RPMI8226 (cell line): Measurements from ENCODE around the gene GALNS.

Source experiments
- DNase-seq: peaks from one replicate; pipeline ENCODE4 v3.0.0-alpha.2; 2015

GALNS gene

DNA sequence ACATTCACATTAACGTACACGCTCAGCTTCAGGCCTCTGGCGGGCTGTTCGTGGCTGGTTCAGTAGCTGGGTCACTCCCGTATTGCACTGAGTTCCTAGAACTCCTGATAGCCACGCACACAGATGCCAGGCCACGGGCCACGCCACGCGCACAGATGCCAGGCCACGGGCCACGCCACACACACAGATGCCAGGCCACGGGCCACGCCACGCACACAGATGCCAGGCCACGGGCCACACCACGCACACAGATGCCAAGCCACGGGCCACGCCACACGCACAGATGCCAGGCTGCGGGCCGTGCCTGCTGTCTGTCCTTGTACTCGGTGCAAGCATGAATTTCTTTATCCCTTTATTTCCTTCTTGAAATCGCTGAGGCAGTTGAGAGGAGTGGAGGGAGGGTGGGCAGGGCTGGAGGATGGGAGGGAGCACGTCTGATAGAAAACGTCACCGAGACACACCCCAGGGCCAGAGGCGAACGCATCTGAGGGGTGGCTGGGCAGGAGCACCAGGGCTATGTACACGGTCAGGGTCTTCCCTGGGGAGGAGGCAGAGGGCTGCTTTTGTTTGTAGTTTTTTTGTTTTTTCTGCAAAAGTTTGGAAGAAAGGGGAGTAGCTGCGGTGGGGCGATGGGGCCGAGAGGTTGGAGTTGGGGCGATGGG is 18.3 kb upstream of the GALNS start:
- DNase-seq, result no peak

DNA sequence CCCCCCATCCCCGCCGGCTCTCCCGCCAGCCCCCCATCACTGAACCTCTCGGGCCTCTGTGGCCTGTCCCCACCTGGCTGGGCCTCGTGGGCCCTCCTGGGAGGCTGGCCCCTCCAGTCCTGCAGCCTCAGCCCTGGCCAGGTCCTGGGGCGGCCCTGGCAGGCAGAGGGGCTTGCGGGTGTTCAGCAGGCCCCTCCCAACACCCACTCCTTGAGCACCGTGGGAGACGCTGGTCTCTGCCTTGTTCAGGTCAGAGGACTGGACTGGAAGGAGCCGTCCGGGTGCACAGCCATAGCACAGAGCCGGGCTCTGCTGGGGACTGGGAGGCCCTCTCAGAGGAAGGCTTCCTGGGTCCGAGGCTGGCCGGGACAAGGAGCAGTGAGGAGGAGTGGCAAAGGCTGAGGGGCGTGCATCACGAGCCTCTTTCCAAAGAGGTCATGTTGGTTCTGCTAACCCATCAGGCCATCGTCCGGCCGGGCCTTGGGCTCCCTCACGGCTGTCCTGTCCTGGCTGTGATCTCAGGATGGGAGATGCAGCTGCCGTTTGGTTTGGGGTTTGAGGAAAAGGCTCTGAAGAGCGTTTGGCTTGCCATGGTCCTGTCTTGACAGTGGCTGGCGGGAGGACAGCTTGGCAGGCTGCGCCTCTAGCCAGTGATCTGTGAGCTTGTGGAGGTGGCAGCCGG is 16.0 kb upstream of the GALNS start:
- DNase-seq, result no peak

DNA sequence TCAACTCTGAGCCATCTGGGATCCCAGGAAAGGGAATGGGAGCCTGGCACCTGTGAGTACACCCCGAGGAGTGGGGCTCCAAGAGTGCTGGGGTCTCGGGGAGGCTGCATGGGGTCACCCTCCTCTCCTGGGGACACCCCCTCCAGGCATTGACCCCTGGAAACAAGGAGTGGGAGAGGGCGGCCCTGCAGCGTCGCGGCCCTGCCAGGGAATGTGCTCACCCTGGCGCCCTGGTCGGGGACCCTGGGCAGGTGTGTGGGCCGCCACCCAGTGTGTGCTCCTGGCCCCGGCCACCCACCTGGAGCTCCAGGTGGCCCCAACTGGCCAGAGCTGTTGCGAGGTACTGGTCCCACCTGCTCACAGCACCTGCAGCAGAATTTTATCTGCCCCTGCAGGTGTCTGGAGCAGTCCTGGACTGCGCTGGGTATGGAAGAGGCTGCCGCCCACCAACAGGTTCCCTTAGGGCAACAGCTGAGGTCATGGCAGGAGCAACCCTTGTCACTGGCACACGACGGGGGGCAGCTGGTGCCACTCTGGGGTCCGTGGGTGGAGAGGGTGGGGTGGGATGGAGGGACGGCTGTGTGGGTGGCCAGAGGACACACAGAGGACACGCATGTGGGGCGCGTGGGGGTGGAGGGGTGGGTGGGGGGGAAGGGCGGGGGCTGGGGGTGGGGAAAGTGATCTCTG is 15.1 kb upstream of the GALNS start:
- DNase-seq, result peak; percentile 47

DNA sequence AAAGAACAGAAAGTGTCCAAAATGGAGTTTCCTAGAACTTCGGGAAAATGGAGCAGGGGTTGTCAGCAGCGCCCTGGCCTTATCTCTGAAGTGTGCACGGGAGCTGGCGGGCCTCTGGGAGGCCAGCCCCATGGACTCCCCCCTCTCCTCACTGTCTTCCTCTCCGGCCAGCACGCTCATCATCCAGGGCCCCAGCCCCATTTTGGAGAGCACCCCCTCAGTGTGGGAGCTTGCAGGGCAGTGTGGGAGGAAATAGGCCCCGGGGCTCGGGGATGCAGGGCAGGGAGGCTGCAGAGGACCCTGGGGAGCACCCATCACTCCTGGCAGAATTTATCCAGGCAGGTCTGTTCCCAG is 14.6 kb upstream of the GALNS start:
- no peak for DNase-seq

DNA sequence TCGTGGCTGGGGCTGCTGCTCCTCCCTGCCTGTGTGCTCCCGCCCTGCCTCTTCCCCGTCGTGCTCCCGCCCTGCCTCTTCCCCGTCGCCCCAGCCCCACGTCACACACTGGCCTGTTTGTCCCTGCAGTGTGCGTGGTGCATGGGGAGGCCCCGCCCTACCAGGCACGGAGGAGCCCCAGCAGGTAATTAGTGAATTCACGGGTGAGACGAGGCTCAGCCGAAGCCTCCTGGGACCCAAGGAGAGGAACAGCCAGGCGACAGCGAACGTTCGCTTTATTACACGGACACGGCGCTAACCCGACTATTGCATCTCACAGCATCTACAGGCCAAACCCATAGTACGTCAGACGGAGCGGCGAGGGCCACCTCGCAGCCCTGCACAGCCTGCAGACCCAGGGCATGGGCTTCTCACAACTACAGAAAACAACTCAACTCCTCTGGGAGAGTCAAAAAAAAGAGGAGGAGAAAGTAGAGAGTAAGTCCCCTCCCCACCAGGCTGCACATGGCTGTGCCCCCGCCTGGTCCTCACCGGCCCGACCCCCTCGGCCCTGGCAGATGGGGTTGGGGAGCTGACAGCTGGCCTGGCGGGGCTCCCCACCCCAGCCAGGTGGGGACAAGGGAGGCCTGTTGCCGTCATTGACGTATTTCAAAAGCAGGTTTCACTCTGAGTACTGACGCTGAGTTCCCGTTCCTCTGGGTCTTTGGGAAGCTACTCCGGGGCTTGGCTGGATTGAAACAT is 14.0 kb upstream of the GALNS start:
- peak; percentile 65 for DNase-seq

DNA sequence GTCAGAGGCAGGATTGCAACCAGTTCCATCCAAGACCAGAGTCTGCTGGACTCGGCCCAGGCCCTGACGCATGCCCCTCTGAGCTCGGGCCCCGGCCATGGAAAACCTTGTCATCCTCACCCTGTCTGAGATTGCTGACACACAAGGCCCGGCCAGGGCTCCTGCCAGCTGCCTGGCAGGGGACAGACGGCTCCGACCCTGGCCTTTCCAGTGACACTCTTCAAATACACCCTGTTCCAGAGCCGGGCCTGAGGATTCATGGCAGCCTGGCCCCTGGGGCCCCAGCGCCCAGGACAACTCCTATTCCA is 12.9 kb upstream of the GALNS start:
- no peak for DNase-seq

DNA sequence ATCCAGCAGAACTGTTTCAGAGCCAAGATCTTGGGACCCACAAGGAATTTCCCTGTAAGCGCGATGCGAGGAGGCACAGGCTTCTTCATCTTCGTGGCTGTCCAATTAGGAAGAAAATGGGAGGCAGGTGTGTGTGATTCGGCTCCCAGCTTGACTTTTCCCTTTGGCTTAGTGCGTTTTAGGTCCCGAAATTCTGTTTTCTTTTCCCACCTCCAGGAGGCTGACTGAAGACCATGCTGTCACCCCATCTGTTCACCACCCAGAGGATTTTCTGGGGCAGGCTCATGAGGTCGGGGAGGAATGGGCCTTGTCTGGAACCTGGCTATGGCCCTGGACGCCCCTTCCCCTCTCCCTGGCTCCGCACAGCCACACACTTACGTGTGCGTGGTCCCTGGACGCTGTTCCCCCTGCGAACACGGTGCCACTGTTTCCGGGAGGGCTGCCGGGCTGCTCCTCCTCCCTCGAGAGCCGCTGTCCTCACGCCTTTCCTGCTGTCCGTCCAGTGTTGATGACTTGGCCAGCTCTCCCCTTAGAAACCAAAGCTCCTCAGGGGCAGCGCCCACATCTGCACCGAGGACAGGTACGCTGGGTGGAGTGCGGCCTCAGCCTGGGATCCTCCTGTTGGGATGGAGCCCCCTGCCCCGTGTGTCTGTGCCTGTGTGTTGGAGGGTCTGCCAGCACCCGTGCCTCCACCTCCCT is 12.4 kb upstream of the GALNS start:
- no peak for DNase-seq

DNA sequence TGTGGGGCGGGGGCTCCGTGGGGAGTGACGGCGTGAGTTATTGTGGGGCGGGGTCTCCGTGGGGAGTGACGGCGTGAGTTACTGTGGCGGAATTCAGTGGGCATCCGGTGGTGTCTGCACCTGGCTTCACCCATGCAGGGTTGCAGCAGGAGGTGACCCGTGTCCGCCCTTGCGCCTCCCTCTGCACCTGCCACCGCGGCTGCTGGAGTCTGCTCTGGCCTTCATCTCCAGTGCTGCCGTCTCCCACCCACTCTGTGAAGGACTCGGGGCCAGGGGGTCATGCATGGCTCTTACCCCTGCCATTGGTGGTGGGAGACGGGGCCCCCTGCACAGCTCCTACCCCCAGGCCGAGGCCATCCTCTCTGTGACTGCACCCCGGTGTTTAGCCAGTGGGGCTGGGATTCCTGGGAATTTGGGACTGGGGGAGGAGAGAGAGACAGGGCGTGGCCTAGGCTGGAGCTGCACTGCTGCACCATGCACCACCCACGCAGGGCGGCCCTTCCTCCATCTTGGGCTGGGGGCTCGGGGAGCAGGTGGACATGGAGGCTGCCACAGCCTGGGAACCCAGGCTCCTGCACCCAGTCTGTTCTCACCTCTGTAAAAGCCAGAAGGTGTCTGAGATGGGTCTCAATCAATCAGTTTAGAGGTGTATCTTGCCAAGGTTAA is 11.0 kb upstream of the GALNS start:
- peak; percentile 25 for DNase-seq

DNA sequence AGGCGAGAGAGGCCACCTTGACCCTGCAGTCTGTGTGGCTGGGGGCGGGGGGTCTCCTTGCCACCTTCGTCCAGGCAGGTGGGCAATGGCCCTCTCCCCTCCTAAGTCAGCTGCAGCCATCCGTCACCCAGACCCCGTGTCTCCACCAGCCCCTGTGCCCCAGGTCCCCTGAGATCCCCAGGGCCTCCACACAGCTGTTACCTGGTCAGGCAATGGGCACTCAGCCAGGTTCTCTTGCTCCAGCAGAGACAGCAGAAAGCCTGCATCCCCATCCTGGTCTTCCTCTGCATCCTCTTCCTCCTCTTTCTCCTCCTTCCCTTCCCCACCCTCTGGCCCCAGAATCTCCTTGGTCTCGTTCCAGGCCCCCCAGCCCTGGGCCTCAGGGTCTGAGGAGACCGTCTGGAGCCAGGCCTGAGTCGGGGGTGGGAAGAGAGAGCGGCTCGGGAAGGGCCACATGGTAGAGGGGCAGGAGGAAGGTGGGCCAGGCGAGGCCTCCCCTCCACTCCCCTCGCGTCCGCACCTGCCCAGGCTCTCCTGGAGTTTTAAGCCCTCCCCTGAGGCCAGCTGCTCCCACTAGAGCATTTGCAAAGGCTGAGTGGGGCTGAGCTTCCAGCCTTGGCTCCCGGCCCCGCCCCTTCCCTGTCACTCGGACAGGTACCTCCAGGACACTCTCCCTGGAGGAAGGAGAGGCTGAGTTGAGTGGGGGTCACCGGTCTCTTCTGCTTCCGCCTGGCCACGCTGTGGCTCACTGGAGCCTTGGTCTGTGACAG is 9.6 kb upstream of the GALNS start, which contains the start of gene PABPN1L:
PABPN1L (minus strand) TSS at position 510 of the 770 bp plus-strand sequence; CDS start at position 456, 54 bp downstream.
- DNase-seq, result peak; percentile 34

DNA sequence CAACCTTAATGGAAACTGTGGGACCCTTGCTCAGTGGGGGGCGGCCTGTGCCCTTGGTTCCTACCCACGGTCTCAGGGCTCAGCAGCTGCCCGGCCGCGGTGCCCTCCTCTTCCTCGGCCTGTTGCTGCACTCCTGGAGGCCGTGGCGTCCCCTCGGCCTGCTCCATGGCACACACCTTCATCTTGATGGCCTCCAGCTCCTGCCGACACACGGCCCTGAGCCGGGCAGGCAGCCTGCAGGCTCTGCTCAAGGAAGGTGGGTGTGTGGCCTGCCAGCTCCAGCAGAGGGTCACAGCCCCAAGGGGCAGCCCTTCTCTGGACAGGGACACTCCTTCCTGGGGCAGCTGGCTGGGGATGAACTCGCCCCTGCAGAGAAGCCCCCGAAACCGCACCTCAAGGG is 9.0 kb upstream of the GALNS start:
- DNase-seq, result no peak

DNA sequence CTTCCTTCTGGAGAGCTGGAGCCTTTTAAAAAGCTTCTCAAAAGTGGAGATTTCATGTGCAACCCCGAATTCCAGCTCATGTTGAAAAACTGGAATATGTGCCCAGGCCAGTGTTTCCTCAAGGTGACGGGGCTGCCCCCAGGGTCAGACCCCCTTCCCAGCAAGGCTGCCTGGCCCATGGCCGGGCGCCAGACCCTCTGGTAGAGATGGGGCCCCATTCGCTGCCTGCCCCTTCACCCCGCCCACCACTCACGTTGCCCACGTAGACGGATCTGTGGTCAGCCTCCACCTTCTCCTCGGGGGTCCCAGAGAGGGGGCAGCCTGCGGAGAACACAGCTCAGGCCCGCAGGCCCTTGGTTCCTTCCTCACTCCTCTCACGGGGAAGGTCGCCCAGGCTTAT is 8.6 kb upstream of the GALNS start:
- DNase-seq, result no peak

DNA sequence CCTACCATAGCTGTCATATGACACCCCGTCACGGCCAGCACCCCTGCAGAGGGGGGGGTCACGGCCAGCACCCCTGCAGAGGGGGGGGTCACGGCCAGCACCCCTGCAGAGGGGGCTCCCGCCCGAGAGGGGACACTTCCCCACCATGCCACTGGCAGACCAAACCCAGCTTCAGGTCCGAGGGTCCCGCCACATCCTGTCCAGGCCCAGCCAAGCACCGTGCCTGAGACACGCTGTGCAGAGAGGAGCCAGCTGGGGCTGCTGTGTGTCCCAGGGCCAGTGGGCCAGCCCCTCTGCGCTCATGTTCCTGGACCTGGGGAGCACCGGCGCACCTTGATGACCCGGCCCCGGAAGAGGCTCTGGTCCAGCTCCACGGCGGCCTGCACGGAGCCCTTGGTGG is 7.8 kb upstream of the GALNS start:
- no peak for DNase-seq

DNA sequence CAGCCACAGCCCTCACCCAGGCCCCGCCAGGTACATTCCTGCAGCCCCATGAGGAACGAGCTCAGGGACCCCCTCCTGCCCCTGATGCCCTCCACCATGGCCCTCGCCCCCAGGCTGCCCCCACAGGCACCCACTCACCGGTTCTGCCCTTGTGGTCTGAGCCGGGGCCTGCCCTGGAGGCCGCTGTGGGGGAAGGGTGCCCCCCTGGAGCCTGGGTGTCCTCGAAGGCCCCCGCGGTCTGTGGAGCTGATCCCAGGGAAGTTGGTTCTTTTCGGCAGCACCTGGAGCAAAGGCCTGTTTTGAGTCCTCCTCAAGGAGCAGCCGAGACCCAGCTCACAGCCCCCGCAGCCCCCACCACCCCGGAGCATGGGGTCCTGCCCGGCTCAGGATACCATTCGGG is 7.4 kb upstream of the GALNS start:
- no peak for DNase-seq

DNA sequence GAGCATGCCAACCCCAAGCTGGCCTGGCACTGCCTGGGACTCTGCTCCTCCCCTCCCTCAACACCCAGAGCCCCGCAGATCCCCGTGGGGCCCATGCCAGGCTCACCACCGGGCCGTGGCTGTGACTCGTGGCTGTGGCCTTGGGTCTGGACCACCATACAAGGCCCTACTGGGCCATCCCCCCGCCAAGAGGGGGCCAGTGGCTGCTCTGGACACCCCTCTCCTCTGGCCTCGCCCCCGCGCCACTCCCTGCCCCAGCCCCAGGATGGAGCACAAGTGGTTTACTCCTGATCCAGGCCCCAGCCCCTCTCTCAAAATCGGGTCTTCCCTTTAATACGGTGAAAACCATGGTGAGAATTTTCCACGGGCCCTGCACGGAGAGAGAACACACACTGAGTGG is 6.7 kb upstream of the GALNS start:
- DNase-seq, result no peak

DNA sequence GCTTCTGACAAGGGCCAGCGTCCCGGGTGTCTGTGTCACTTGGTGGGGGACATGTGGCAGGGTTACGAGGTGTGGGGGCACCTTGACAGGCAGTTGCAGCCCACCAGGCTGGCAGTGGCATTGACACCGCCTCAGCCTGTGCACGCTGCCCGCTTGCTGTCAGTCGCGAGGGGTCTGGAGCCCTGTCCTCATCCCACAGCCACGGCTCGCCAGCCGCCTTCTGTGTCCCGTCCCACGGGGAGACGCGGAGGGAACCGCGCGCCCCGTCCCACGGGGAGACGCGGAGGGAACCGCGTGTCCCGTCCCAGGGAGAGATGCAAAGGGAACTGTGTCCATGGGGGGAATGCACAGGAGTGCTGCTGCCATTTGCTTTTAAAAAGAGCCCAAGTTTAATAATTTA is 6.2 kb upstream of the GALNS start:
- no peak for DNase-seq

DNA sequence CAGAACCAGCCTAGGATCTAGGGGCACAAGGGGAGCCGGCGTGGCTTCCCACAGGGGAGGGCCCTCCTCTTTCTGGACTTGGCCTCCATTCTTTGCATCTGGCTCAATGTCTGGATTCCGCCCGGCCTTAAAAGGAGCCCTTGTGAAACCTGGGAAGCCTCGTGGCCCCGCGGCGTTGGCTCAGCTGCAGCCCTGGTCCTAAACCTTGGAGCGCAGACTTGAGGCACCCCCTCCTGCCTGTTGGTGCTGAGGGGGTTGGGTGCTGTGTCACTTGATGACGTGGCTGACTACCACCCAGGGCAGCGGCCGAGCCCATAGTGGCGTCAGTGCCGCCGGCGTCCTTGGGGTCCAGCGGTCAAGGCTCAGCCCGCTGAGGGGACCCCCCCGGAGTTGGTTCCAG is 4.6 kb upstream of the GALNS start:
- no peak for DNase-seq

DNA sequence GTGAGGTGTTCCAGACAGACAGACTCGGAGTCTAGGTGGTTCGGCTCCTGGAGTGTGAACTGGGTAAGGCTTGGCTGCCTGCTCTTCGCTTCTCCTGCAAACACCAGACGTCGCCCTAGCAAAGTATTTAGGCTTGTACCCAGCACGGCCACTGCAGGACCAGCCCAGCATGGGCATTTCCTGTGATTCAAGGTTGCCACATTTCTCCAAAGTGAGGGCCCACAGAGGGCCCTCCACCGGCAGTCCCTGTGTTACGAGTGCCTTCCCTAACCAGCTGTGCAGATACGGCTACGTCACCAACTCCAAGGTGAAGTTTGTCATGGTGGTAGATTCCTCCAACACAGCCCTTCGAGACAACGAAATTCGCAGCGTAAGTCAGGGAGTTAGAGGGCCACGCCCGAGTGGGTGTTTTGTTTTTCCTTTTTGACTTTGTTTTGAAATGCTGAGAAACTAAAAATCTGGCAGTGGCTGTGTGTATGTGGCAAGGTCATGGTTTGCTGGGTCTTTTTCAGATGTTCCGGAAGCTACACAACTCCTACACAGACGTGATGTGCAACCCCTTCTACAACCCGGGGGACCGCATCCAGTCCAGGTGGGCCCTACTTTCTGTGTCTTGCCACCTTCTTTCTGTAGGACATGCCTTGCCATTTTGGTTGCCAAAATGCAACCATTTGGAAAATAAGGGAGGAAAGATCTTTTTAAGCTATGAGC is 2.8 kb upstream of the GALNS start:
- DNase-seq, result no peak

DNA sequence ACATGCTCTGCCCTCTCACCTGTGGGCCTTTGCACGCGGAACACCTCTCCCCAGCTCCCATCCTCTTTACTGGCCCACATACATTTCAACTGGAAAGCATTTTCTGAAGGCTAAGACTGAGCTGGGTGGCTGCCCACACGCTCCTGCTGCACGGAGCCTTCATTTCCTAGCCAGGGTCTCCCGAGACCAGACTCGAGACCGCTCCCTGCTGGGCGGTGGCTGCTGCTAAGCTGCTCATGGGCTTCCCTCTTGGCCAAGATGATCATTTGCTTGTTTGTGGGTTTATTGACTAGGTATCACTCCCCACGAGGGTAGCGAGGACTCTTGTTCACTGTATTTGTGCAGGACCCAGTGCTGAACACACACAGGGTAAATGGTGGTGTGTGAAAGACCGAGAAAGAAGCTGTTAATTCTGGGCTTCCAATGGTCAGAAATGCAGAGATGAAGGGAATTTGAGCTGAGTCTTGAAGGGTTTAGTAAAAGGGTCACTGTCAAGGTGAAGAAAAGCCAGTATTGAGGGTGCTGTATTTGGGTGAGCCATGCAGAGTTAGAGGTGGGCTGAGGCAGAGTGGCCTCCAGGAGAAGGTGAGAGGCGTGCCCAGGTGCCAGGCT is 1.1 kb upstream of the GALNS start:
- peak; percentile 77 for DNase-seq

DNA sequence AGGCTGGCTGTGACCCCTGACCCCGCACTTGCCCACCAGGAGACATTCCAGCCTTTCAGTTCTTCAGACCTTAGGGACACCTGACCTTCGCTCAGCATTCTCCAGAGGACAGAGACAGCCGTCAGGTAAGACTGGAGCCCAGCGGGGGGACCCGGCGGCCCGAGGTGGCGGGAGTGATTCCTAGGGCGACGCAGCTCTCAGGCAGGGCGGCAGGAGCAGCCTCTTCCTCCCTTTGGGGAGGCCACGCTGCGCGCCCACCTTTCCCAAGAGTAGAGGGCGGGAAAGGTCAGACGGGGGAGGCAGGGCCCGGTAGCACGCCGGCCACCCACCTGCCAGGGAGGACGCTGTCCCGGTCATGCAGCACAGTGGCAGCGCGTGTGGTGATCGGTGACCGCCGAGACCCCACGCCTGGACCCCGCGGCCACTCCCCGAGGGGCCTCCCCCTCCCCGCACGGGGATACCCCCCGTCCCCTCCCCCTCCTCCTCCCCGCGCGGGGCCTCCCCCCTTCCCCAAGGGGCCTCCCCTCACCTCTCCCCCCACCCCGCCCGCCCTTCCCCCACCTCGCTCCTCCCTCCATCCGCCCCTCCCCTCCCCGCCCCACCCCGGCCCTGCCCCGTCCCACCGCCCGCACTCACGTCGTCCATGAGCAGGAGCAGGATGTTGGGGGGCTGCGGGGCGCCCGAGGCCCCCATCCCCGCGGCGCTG is 472 bp downstream of the GALNS start:
- no peak for DNase-seq

DNA sequence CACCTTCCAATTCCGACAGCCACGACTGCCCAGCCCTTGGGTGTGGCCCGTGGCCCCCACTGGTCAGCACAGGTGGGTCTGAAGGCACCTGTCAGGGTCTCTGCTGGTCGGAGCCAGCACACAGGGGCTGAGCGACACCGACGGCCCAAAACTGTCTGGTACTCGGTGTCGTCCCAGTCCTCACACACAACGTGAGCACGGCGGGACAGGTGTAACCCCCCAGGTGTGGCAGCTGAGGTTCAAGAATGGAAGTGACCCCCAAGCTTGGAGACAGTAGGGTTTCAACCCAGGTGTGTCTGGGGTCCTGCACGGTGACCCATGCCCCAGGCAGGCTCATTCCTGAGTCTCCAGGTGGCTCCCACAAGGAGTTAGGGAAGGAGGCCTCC is 1.0 kb downstream of the GALNS start:
- DNase-seq, result no peak
